Measurements from ENCODE around the gene MACO1. TPM values are rescaled to one million over a fixed set of nuclear protein-coding genes. Genes with fewer than 3 reads are reported as not detected.

The MACO1 gene
- total and polyA plus RNA-seq, 2 of the 8 experiments (the other 6 are each of a cell fraction or from before 2014, with no cell fraction given), result 3.5 to 15.1 TPM

GRCh38 chr1:25437672-25438071 is 7.0 kb downstream of the MACO1 start (continued):
- TF ChIP-seq SIN3A (conservative IDR thresholded peaks at IDR 0.05 in 1 of 2, IDR thresholded peaks at IDR 0.05 in 1 of 2; ENCODE audit: low read depth in 1 of 2, low read length in 2 of 2) (no peak), POLR2AphosphoS5 (IDR thresholded peaks at IDR 0.05; ENCODE audit: low read depth, low read length) (no peak), RBBP5 (IDR thresholded peaks at IDR 0.05; ENCODE audit: borderline replicate concordance, low read depth, low read length) (no peak), ZNF274 (IDR thresholded peaks at IDR 0.05; ENCODE audit: borderline replicate concordance, extremely low read depth, low read length) (no peak), CEBPB (IDR thresholded peaks at IDR 0.05; ENCODE audit: low read depth, low read length) (no peak), BACH1 (IDR thresholded peaks at IDR 0.05; ENCODE audit: low read length) (no peak)
- TF ChIP-seq, protein P1, sequence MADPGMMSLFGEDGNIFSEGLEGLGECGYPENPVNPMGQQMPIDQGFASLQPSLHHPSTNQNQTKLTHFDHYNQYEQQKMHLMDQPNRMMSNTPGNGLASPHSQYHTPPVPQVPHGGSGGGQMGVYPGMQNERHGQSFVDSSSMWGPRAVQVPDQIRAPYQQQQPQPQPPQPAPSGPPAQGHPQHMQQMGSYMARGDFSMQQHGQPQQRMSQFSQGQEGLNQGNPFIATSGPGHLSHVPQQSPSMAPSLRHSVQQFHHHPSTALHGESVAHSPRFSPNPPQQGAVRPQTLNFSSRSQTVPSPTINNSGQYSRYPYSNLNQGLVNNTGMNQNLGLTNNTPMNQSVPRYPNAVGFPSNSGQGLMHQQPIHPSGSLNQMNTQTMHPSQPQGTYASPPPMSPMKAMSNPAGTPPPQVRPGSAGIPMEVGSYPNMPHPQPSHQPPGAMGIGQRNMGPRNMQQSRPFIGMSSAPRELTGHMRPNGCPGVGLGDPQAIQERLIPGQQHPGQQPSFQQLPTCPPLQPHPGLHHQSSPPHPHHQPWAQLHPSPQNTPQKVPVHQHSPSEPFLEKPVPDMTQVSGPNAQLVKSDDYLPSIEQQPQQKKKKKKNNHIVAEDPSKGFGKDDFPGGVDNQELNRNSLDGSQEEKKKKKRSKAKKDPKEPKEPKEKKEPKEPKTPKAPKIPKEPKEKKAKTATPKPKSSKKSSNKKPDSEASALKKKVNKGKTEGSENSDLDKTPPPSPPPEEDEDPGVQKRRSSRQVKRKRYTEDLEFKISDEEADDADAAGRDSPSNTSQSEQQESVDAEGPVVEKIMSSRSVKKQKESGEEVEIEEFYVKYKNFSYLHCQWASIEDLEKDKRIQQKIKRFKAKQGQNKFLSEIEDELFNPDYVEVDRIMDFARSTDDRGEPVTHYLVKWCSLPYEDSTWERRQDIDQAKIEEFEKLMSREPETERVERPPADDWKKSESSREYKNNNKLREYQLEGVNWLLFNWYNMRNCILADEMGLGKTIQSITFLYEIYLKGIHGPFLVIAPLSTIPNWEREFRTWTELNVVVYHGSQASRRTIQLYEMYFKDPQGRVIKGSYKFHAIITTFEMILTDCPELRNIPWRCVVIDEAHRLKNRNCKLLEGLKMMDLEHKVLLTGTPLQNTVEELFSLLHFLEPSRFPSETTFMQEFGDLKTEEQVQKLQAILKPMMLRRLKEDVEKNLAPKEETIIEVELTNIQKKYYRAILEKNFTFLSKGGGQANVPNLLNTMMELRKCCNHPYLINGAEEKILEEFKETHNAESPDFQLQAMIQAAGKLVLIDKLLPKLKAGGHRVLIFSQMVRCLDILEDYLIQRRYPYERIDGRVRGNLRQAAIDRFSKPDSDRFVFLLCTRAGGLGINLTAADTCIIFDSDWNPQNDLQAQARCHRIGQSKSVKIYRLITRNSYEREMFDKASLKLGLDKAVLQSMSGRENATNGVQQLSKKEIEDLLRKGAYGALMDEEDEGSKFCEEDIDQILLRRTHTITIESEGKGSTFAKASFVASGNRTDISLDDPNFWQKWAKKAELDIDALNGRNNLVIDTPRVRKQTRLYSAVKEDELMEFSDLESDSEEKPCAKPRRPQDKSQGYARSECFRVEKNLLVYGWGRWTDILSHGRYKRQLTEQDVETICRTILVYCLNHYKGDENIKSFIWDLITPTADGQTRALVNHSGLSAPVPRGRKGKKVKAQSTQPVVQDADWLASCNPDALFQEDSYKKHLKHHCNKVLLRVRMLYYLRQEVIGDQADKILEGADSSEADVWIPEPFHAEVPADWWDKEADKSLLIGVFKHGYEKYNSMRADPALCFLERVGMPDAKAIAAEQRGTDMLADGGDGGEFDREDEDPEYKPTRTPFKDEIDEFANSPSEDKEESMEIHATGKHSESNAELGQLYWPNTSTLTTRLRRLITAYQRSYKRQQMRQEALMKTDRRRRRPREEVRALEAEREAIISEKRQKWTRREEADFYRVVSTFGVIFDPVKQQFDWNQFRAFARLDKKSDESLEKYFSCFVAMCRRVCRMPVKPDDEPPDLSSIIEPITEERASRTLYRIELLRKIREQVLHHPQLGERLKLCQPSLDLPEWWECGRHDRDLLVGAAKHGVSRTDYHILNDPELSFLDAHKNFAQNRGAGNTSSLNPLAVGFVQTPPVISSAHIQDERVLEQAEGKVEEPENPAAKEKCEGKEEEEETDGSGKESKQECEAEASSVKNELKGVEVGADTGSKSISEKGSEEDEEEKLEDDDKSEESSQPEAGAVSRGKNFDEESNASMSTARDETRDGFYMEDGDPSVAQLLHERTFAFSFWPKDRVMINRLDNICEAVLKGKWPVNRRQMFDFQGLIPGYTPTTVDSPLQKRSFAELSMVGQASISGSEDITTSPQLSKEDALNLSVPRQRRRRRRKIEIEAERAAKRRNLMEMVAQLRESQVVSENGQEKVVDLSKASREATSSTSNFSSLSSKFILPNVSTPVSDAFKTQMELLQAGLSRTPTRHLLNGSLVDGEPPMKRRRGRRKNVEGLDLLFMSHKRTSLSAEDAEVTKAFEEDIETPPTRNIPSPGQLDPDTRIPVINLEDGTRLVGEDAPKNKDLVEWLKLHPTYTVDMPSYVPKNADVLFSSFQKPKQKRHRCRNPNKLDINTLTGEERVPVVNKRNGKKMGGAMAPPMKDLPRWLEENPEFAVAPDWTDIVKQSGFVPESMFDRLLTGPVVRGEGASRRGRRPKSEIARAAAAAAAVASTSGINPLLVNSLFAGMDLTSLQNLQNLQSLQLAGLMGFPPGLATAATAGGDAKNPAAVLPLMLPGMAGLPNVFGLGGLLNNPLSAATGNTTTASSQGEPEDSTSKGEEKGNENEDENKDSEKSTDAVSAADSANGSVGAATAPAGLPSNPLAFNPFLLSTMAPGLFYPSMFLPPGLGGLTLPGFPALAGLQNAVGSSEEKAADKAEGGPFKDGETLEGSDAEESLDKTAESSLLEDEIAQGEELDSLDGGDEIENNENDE (IDR thresholded peaks at IDR 0.05; ENCODE audit: insufficient replicate concordance, low read length), result no peak
